MM.1S (cell line): ENCODE results near the gene PPP1R14C.

Experiments
- DNase-seq: peaks from one replicate; pipeline ENCODE4 v3.0.0-alpha.2; 2015
- H2AFZ ChIP-seq: fragments of 300-600 bp; sonication (generic); 2 replicates; pipeline ENCODE4 v1.6.0; 2016; ENCODE audit warnings: antibody characterized with exemption, low read length
- H3F3A ChIP-seq: fragments of 300-600 bp; sonication (generic); 2 replicates; pipeline ENCODE4 v1.6.1; 2016; ENCODE audit warnings: mild to moderate bottlenecking, antibody characterized with exemption, low read length, moderate library complexity, mixed read lengths; ENCODE audit not compliant: insufficient read depth
- H3K27ac ChIP-seq: fragments of 300-600 bp; sonication (generic); 2 replicates; pipeline ENCODE4 v1.5.1; 2016; ENCODE audit warnings: mild to moderate bottlenecking, low read length
- H3K27me3 ChIP-seq: fragments of 300-600 bp; sonication (generic); replicated peaks from 2 replicates; pipeline ENCODE4 v1.6.0; 2016; ENCODE audit warnings: low read length; ENCODE audit not compliant: insufficient read depth
- H3K36me3 ChIP-seq: fragments of 300-600 bp; sonication (generic); replicated peaks from 2 replicates; pipeline ENCODE4 v1.6.1; 2016; ENCODE audit warnings: mild to moderate bottlenecking, low read length, mixed read lengths; ENCODE audit not compliant: insufficient read depth
- H3K4me1 ChIP-seq: fragments of 300-600 bp; sonication (generic); 2 replicates; pipeline ENCODE4 v1.6.1; 2016; ENCODE audit warnings: low read length, mixed read lengths
- H3K4me2 ChIP-seq: fragments of 300-600 bp; sonication (generic); 2 replicates; pipeline ENCODE4 v1.6.0; 2016; ENCODE audit warnings: low read depth, low read length
- H3K4me3 ChIP-seq: fragments of 300-600 bp; sonication (generic); 2 replicates; pipeline ENCODE4 v1.5.1; 2016; ENCODE audit warnings: low read length, mixed read lengths
- H3K79me2 ChIP-seq: fragments of 300-600 bp; sonication (generic); 2 replicates; pipeline ENCODE4 v1.6.1; 2016; ENCODE audit warnings: mixed run types, low read length, mixed read lengths
- H3K9ac ChIP-seq: fragments of 300-600 bp; sonication (generic); 2 replicates; pipeline ENCODE4 v1.6.1; 2016; ENCODE audit warnings: low read length, mixed read lengths
- H3K9me2 ChIP-seq: fragments of 300-600 bp; sonication (generic); replicated peaks from 2 replicates; pipeline ENCODE4 v1.6.1; 2016; ENCODE audit warnings: mild to moderate bottlenecking, low read length, mixed read lengths; ENCODE audit not compliant: insufficient read depth
- H3K9me3 ChIP-seq: fragments of 300-600 bp; sonication (generic); replicated peaks from 2 replicates; pipeline ENCODE4 v1.6.1; 2016; ENCODE audit warnings: mild to moderate bottlenecking, low read length, mixed read lengths; ENCODE audit not compliant: insufficient read depth
- H4K20me1 ChIP-seq: fragments of 300-600 bp; sonication (generic); 2 replicates; pipeline ENCODE4 v1.6.1; 2016; ENCODE audit warnings: mild to moderate bottlenecking, low read length, moderate library complexity, mixed read lengths; ENCODE audit not compliant: insufficient read depth
- CTCF ChIP-seq: fragments of 300-600 bp; sonication (generic); IDR thresholded peaks from 2 replicates; pipeline ENCODE4 v1.5.1; 2016; ENCODE audit warnings: antibody characterized with exemption, low read length, mixed read lengths
- EZH2 ChIP-seq: fragments of 300-600 bp; sonication (generic); optimal IDR thresholded peaks from 2 replicates; pipeline ENCODE3; 2017; ENCODE audit warnings: low read depth, mild to moderate bottlenecking, antibody characterized with exemption, low read length, mixed read lengths
- EZH2phosphoT487 ChIP-seq: fragments of 300-600 bp; sonication (generic); IDR thresholded peaks from 2 replicates; pipeline ENCODE4 v1.6.1; 2018; ENCODE audit warnings: antibody characterized with exemption, low read length

PPP1R14C gene

GRCh38 chr6:150200428-150201100 lies 57.7 kb downstream of the PPP1R14C start:
- Histone ChIP-seq H3K79me2 (no peaks in the 10 kb centered on the region), H3K9ac (no peak overlapping the region), H3K4me2 (no peak overlapping the region), H3K27ac (no peak overlapping the region), H3F3A (no peaks in the 10 kb centered on the region), H3K27me3 (no peaks in the 10 kb centered on the region), H3K9me3 (no peaks in the 10 kb centered on the region), H2AFZ (no peak overlapping the region), H3K4me1 (no peaks in the 10 kb centered on the region), H4K20me1 (no peaks in the 10 kb centered on the region), H3K4me3 (no peak overlapping the region), H3K9me2 (no peaks in the 10 kb centered on the region), H3K36me3 (no peaks in the 10 kb centered on the region)
- DNase-seq, result no peak
- TF ChIP-seq EZH2 (no peak), CTCF (no peak), EZH2phosphoT487 (no peak)

- Histone ChIP-seq H3K9me2 (no peaks in the 10 kb centered on the region), H3K27ac (no peak overlapping the region), H4K20me1 (no peaks in the 10 kb centered on the region), H3K4me1 (no peaks in the 10 kb centered on the region), H3K4me2 (no peak overlapping the region), H3K79me2 (no peaks in the 10 kb centered on the region), H3K36me3 (no peaks in the 10 kb centered on the region), H3K4me3 (no peak overlapping the region), H3K9ac (no peak overlapping the region), H2AFZ (no peak overlapping the region), H3K27me3 (no peaks in the 10 kb centered on the region), H3F3A (no peaks in the 10 kb centered on the region), H3K9me3 (no peaks in the 10 kb centered on the region)
- DNase-seq, result no peak
- no peak for TF ChIP-seq EZH2
- TF ChIP-seq EZH2phosphoT487, result no peak
- no peak for TF ChIP-seq CTCF
Observed at GRCh38 chr6:150201285-150201684, 58.4 kb downstream of the PPP1R14C start.

GRCh38 chr6:150201772-150202329 lies 59.0 kb downstream of the PPP1R14C start:
- H2AFZ ChIP-seq, result no peak overlapping the region
- no peaks in the 10 kb centered on the region for H3K9me3 ChIP-seq
- no peaks in the 10 kb centered on the region for H3K4me1 ChIP-seq
- H4K20me1 ChIP-seq, result no peaks in the 10 kb centered on the region
- H3K4me3 ChIP-seq, result no peak overlapping the region
- no peak overlapping the region for H3K9ac ChIP-seq
- no peaks in the 10 kb centered on the region for H3F3A ChIP-seq
- H3K9me2 ChIP-seq, result no peaks in the 10 kb centered on the region
- H3K4me2 ChIP-seq, result no peak overlapping the region
- no peak overlapping the region for H3K27ac ChIP-seq
- DNase-seq, result no peak
- TF ChIP-seq EZH2phosphoT487 (no peak), CTCF (no peak)
- no peaks in the 10 kb centered on the region for H3K27me3 ChIP-seq
- H3K36me3 ChIP-seq, result no peaks in the 10 kb centered on the region
- no peaks in the 10 kb centered on the region for H3K79me2 ChIP-seq
